GM18508 (cell line): ENCODE measurements around the gene TH.

ENCODE experiments used
- ATAC-seq: cut with Tn5 transposase; IDR thresholded peaks from one replicate; pipeline ENCODE4 v1.9.1; 2021; ENCODE audit warnings: moderate number of reproducible peaks; ENCODE audit not compliant: insufficient read depth, unreplicated experiment

TH gene

GRCh38 chr11:2164861-2165555, 6.6 kb downstream of the TH start:
- ATAC-seq: no peak

- ATAC-seq: no peak
Observed at GRCh38 chr11:2164081-2164480, 7.5 kb downstream of the TH start.

GRCh38 chr11:2163428-2163978, 8.1 kb downstream of the TH start:
- no peak for ATAC-seq

- ATAC-seq: no peak
Observed at GRCh38 chr11:2160736-2161259, 10.8 kb downstream of the TH start, which contains the start of gene INS. Gene INS (minus strand): TSS chr11:2161209. CDS start chr11:2160971, 238 bp downstream.

GRCh38 chr11:2159536-2160413, 11.8 kb downstream of the TH start:
- no peak for ATAC-seq

GRCh38 chr11:2158966-2159365, 12.6 kb downstream of the TH start:
- ATAC-seq: no peak

- ATAC-seq: no peak
Observed at GRCh38 chr11:2158296-2158737, 13.3 kb downstream of the TH start.

GRCh38 chr11:2157294-2158040, 14.1 kb downstream of the TH start:
- no peak for ATAC-seq

- ATAC-seq: no peak
Observed at GRCh38 chr11:2156416-2157182, 15.0 kb downstream of the TH start.

GRCh38 chr11:2155511-2155910, 16.1 kb downstream of the TH start:
- ATAC-seq: no peak

GRCh38 chr11:2154889-2155288, 16.7 kb downstream of the TH start:
- no peak for ATAC-seq

GRCh38 chr11:2154195-2154585, 17.4 kb downstream of the TH start:
- no peak for ATAC-seq

- ATAC-seq: no peak
Observed at GRCh38 chr11:2153581-2154194, 17.9 kb downstream of the TH start.

- ATAC-seq: no peak
Observed at GRCh38 chr11:2151500-2152257, 19.9 kb downstream of the TH start.

- ATAC-seq: no peak
Observed at GRCh38 chr11:2149864-2150847, 21.5 kb downstream of the TH start.

- no peak for ATAC-seq
Observed at GRCh38 chr11:2149460-2149859, 22.2 kb downstream of the TH start.

- ATAC-seq: no peak
Observed at GRCh38 chr11:2148595-2148994, 23.0 kb downstream of the TH start.
